Pancreas (tissue), 10 donors: ENCODE data around the gene TGIF2. TPM values are rescaled to one million over a fixed set of nuclear protein-coding genes. Genes with fewer than 3 reads are reported as not detected.

Experiments used
- ATAC-seq, 4 donors: fragments of 200-7000 bp; cut with Tn5 transposase; one replicate each; pipeline versions ENCODE4 v1.8.0 to v1.9.1; 2020; ENCODE audit warnings: mild to moderate bottlenecking in 4 of 4, moderate library complexity in 4 of 4
- DNase-seq, 6 donors: peaks; one replicate each; pipeline ENCODE4 v3.0.0-alpha.2; 2020
- FAIRE-seq: peaks from 2 replicates; lab custom pipeline; 2012; peaks lifted over from hg19 to GRCh38; lab: Jason Lieb, UNC
- H3K27ac ChIP-seq, 4 donors: fragments of 200-600 bp; sonication (generic); 1 replicate in 3 of 4; 2 replicates in 1 of 4; pipeline versions ENCODE4 v1.5.0 to v1.8.0; 2020
- H3K27me3 ChIP-seq, 4 donors: fragments of 200-600 bp; one replicate each; pipeline ENCODE4 v1.8.0; 2021
- H3K36me3 ChIP-seq, 3 donors: fragments of 200-600 bp; sonication (generic) in 1 of 3; one replicate each; pipeline versions ENCODE4 v1.5.0 to v1.8.0; 2020 to 2021
- H3K4me1 ChIP-seq, 3 donors: fragments of 200-600 bp; one replicate each; pipeline ENCODE4 v1.8.0; 2021
- H3K4me3 ChIP-seq, 4 donors: fragments of 200-600 bp; sonication (generic) in 2 of 4; one replicate each; pipeline versions ENCODE4 v1.5.0 to v1.8.0; 2020 to 2021
- H3K9me3 ChIP-seq, 4 donors: fragments of 200-600 bp; one replicate each; pipeline ENCODE4 v1.8.0; 2021
- CTCF ChIP-seq, 4 donors: fragments of 200-600 bp; sonication (generic) in 3 of 4; IDR thresholded peaks; one replicate each; pipeline versions ENCODE4 v1.5.0 to v1.8.0; 2021; ENCODE audit warnings: antibody characterized with exemption in 4 of 4
- WGBS, 2 donors: extraction: QIAGEN DNeasy Blood & Tissue Kit; methylation state at CpG; one replicate each; pipeline ENCODE4 v1.1.7; 2013; 5-methylcytosine and 5-hydroxymethylcytosine counted together
- intact Hi-C, 3 donors: fragments of 100-400 bp; cut with DNase I; formaldehyde crosslinking; loops; one replicate each; pipeline versions ENCODE4 v1.11.1 to v1.14.2; 2022
- polyA plus RNA-seq, 2 donors: library from polyadenylated mRNA; stranded (reverse); fragments of 200-250 nt; gene quantifications; one replicate each; pipeline ENCODE4 v1.2.3, GENCODE V29; 2013
- total RNA-seq, 6 donors: library from RNA; stranded (reverse); fragmentation: NEBNext Ultra II Directional in 4 of 6; extraction: Animal tissue kit (Norgen Biotek cat#: 25700) in 4 of 6; gene quantifications; one replicate each; pipeline versions ENCODE4 v1.2.1 to v1.2.4, GENCODE V29; 2021 to 2023
- donor health status: healthy with polysubstance abuse.
- donor health status: DM: no; HTN: no; CAD: no; lungs with moderate emphysema.
- donor health status: DM: no; HTN: no; CAD: no.
- donor health status: control.
- donor health status: control.
- donor health status: Bipolar disorder and iron deficiency.
- donor health status: DM: yes; HTN: yes; CAD: no.
- donor health status: DM: no; HTN: no; CAD: no.
- donor health status: DM: no; HTN: no; CAD: no.
- donor health status: DM: yes; HTN: yes; CAD: no.

TGIF2 gene
- total and polyA plus RNA-seq, 8 donors, result 5.7 to 18.9 (median 12.8) TPM

GRCh38 chr20:36538026-36538722 lies 35.2 kb upstream of the TGIF2 start:
- no peak for TF ChIP-seq CTCF (IDR thresholded peaks at IDR 0.05)
- WGBS, 2 donors, result 80 to 81% methylated on average over 11 of the region's 11 CpGs
- Histone ChIP-seq H3K4me1 (no peaks in the 10 kb centered on the region), H3K4me3 (no peak overlapping the region), H3K27ac (no peak overlapping the region), H3K9me3 (no peaks in the 10 kb centered on the region), H3K36me3 (no peaks in the 10 kb centered on the region), H3K27me3 (no peaks in the 10 kb centered on the region)
- ATAC-seq (no peak), DNase-seq (peak in 1 of 6 donors; percentile 4), FAIRE-seq (no peak)
- intact Hi-C loops, result no loop called here

DNA sequence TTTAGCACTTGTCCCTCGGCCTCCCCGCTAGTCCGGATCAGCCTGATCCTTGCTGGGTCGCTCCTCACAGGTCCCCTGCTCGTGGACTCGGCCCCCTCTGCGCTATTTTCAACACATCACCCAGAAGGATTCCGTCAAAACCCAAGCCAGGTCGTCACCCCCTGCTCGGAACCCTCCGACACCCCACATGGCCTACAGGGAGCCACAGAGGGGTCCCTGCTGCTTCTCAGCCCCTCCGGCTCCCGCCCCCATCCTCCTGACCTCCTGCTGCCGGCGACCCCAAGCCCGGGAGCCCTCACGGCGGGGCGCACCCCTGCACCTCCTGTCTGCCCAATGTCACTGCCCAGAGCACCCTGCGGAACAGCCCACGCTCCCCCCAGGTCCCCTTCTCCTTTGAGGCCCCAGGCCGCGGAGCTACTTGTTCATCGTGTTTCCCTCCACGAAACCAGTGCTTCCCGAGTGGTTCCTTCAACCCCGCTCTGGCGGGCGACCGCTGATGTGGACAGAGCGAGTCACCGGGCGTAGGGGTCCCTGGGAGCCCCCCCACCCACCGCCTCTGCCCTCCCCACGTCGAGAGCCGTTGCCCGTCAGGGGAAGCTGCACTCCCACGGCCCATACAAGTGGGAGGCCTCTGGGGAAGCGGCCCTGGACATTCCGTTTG lies 32.7 kb upstream of the TGIF2 start:
- H3K4me1 ChIP-seq, result no peaks in the 10 kb centered on the region

DNA sequence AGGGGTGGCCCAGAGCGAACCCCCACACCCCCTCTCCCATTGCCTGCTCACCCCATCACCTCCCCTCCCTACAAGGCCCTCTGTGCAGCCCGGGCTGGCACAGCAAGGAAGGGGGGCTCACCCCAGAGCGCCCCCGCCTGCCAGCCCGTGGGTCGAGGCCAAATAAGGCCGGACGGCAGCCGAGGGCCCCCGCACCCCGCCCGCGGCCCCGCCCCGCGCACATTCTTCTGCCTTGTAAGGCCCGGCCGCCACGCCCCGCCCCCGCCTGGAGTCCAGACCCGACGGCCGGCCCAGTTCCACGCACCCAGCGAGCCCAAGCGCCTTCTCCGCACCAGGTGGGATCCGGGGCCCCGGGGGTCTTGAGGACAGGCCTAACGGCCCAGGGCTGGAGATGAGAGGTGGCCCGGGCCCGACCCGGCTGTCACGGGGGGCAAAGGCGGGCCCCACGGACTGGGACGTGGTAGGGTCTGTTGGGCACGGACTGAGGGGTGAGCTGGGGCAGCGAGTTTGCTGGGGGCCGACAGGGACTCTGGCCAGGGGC lies 32.1 kb upstream of the TGIF2 start, which contains the start of gene MYL9:
MYL9 (plus strand) TSS at position 293 of the 541 bp plus-strand sequence. CDS start 3,366 bp downstream, outside the sequence.
- H3K4me1 ChIP-seq, result no peaks in the 10 kb centered on the region
- ATAC-seq (peak; percentile 78 to 90 (median 82)), FAIRE-seq (no peak), DNase-seq (peak; percentile 61 to 88 (median 76))
- TF ChIP-seq CTCF (IDR thresholded peaks at IDR 0.05), result no peak
- peak within 1 kb of the TSS; percentile 20 to 40 (median 30) for H3K4me3 ChIP-seq
- intact Hi-C loops, result no loop called here
- H3K9me3 ChIP-seq, result no peaks in the 10 kb centered on the region
- peak within 1 kb of the TSS in 1 of 4 donors; percentile 48 for H3K27ac ChIP-seq
- no peaks in the 10 kb centered on the region for H3K36me3 ChIP-seq
- no peaks in the 10 kb centered on the region for H3K27me3 ChIP-seq
- 8 to 10% methylated on average over 38 to 41 of the region's 41 CpGs for WGBS, 2 donors

More for the DNA sequence above, 32.7 kb upstream of the TGIF2 start:
- peak in 1 of 6 donors; percentile 74 for DNase-seq
- FAIRE-seq, result no peak
- no peak for ATAC-seq
- Histone ChIP-seq H3K27ac (peak overlapping the region in 1 of 4 donors; percentile 48), H3K9me3 (no peaks in the 10 kb centered on the region), H3K27me3 (no peaks in the 10 kb centered on the region), H3K36me3 (no peaks in the 10 kb centered on the region), H3K4me3 (peak overlapping the region in 3 of 4 donors; percentile 24 to 40 (median 35))
- no peak for TF ChIP-seq CTCF (IDR thresholded peaks at IDR 0.05)
- intact Hi-C loops, result no loop called here
- WGBS, 2 donors, result 68 to 70% methylated on average over 39 to 41 of the region's 41 CpGs

GRCh38 chr20:36541768-36542488 lies 31.5 kb upstream of the TGIF2 start:
- WGBS, 2 donors, result 61 to 65% methylated on average over 14 of the region's 14 CpGs
- FAIRE-seq (no peak), DNase-seq (peak in 2 of 6 donors; percentile 36 to 66), ATAC-seq (peak; percentile 25 to 54 (median 47))
- Histone ChIP-seq H3K9me3 (no peaks in the 10 kb centered on the region), H3K27ac (peak overlapping the region in 1 of 4 donors; percentile 48), H3K27me3 (no peaks in the 10 kb centered on the region), H3K36me3 (no peaks in the 10 kb centered on the region), H3K4me1 (no peaks in the 10 kb centered on the region), H3K4me3 (peak overlapping the region; percentile 20 to 40 (median 30))
- TF ChIP-seq CTCF (IDR thresholded peaks at IDR 0.05), result no peak
- intact Hi-C loops, result no loop called here
